Colonic mucosa (tissue), 4 donors: ENCODE measurements around the gene GPR156. TPM values are rescaled to one million over a fixed set of nuclear protein-coding genes. Genes with fewer than 3 reads are reported as not detected.

Experiments
- DNase-seq: peaks from one replicate; pipeline ENCODE4 v3.0.0-alpha.2; 2020
- H3K27ac ChIP-seq: fragments of 200-600 bp; one replicate; pipeline ENCODE4 v1.8.0; 2021
- H3K27me3 ChIP-seq: fragments of 200-600 bp; one replicate; pipeline ENCODE4 v1.8.0; 2021
- H3K36me3 ChIP-seq: fragments of 200-600 bp; one replicate; pipeline ENCODE4 v1.8.0; 2021
- H3K4me1 ChIP-seq: fragments of 200-600 bp; one replicate; pipeline ENCODE4 v1.8.0; 2021; ENCODE audit warnings: mild to moderate bottlenecking
- H3K4me3 ChIP-seq: fragments of 200-600 bp; one replicate; pipeline ENCODE4 v1.8.0; 2021
- H3K9ac ChIP-seq, 2 donors: one replicate each; pipeline ENCODE4 v1.7.0; 2013; ENCODE audit warnings: control low read depth in 2 of 2, low read depth in 2 of 2, low read length in 2 of 2
- H3K9me3 ChIP-seq: fragments of 200-600 bp; one replicate; pipeline ENCODE4 v1.8.0; 2021
- intact Hi-C: fragments of 100-400 bp; cut with DNase I; formaldehyde crosslinking; loops from one replicate; pipeline ENCODE4 v1.14.1; 2022
- total RNA-seq, 2 donors: library from RNA; stranded (reverse); fragmentation: NEBNext Ultra II Directional in 1 of 2; extraction: Animal tissue kit (Norgen Biotek cat#: 25700) in 1 of 2; gene quantifications; one replicate each; pipeline ENCODE4 v1.2.1, GENCODE V29; 2021
- TF ChIP-seq, protein P1 (sequence below): fragments of 200-600 bp; IDR thresholded peaks from one replicate; pipeline ENCODE4 v1.8.0; 2022; ENCODE audit warnings: antibody characterized with exemption, mild to moderate bottlenecking
- donor health status: healthy.
- donor health status: DM: no; HTN: no; CAD: no.
- donor health status: DM: no; HTN: no; CAD: no.

GPR156 gene
- total RNA-seq, 2 donors from 2014 or later = 0.07 TPM; not detected in 1

DNA sequence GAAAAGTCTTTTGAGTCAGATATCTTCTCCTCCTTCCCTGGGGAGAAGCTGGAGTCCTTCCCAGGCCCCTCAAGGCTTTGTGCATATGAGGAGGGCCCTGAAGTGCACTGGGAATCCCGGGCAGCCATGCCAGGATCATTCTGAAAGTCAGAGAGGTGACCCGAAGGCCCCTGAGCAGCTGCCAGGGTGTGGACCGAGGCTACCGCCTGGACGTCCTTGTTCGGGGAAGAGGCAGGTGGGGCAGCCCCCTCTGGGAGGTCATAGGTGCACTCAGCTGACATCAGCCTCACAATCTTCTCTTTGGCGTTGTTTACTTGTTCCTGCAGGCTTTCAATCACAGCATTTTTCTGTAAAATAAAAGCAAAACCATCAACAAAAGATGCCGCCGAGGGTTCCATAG is 117.0 kb downstream of the GPR156 start:
- H3K36me3 ChIP-seq = no peaks in the 10 kb centered on the region
- DNase-seq = no peak
- TF ChIP-seq, protein P1, sequence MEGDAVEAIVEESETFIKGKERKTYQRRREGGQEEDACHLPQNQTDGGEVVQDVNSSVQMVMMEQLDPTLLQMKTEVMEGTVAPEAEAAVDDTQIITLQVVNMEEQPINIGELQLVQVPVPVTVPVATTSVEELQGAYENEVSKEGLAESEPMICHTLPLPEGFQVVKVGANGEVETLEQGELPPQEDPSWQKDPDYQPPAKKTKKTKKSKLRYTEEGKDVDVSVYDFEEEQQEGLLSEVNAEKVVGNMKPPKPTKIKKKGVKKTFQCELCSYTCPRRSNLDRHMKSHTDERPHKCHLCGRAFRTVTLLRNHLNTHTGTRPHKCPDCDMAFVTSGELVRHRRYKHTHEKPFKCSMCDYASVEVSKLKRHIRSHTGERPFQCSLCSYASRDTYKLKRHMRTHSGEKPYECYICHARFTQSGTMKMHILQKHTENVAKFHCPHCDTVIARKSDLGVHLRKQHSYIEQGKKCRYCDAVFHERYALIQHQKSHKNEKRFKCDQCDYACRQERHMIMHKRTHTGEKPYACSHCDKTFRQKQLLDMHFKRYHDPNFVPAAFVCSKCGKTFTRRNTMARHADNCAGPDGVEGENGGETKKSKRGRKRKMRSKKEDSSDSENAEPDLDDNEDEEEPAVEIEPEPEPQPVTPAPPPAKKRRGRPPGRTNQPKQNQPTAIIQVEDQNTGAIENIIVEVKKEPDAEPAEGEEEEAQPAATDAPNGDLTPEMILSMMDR = no peak
- intact Hi-C loops = no loop called here
- no peaks in the 10 kb centered on the region for H3K27me3 ChIP-seq
- no peak overlapping the region for H3K4me3 ChIP-seq
- H3K27ac ChIP-seq = no peak overlapping the region
- no peak overlapping the region for H3K9ac ChIP-seq
- no peaks in the 10 kb centered on the region for H3K4me1 ChIP-seq
- H3K9me3 ChIP-seq = no peaks in the 10 kb centered on the region

DNA sequence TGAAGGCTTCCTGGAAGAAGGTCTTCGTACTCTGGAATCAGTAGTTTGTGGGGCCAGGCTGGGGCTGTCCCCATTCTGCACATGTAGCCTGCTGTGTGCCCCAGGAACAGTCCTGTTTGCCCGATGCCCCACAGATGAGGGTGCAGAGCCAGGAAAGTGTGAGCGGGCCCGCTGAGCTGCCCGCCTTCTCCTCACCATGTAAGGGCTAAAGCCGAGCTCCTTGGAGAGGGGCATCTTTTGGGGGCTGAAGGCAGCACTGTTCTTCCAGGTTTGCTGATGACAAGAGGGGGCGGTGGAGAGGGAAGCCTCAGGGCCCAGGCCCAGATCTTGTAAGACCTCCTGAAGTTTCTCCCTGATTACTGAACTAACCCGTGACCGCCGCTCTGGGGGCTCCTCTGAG is 117.5 kb downstream of the GPR156 start:
- intact Hi-C loops = no loop called here
- Histone ChIP-seq H3K4me3 (no peak overlapping the region), H3K36me3 (no peaks in the 10 kb centered on the region), H3K27ac (no peak overlapping the region), H3K4me1 (no peaks in the 10 kb centered on the region), H3K27me3 (no peaks in the 10 kb centered on the region), H3K9ac (no peak overlapping the region), H3K9me3 (no peaks in the 10 kb centered on the region)
- TF ChIP-seq, protein P1 = no peak
- no peak for DNase-seq

DNA sequence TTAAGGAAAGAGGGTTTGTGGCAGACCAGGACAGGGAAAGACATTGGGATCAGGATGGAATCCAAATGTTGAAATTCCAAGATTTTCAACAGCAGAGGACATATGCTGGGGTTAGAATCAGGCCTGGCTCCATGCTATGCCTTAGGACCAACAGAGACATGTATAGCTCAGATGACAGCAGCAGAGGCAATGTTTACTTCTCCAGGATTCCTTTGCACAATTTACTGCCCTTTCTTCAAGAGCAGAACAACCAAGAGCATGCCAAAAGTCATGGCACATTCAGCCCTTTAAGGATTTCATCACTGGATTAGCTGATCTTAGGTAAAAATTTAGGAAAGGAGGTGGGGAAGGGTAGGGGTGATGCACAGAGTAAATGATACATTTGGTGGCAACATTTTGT is 121.2 kb downstream of the GPR156 start:
- no peaks in the 10 kb centered on the region for H3K27me3 ChIP-seq
- H3K36me3 ChIP-seq = no peaks in the 10 kb centered on the region
- H3K9me3 ChIP-seq = no peaks in the 10 kb centered on the region
- H3K9ac ChIP-seq = no peak overlapping the region
- TF ChIP-seq, protein P1 = no peak
- no peak overlapping the region for H3K4me3 ChIP-seq
- DNase-seq = no peak
- no peaks in the 10 kb centered on the region for H3K4me1 ChIP-seq
- intact Hi-C loops = no loop called here
- no peak overlapping the region for H3K27ac ChIP-seq

DNA sequence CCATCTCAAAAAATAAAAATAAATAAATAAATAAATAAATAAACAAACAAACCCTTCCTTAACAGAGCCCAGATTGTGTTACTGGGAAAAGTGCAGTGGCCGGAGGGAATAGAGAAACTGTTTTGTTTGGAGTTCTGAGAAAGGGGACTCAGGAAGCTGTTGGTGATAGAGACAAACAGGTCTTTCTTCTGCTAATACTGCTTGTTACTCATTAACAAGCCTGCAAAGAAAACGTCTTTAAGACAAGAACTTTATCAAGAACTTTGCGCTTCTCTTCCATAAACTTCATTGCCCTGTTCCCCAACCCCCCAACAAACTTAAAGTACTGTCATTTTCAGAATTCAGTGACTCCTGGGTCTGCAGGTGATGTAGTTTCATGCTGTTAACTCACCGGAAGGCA is 122.0 kb downstream of the GPR156 start:
- no peak overlapping the region for H3K27ac ChIP-seq
- H3K9me3 ChIP-seq = no peaks in the 10 kb centered on the region
- no peaks in the 10 kb centered on the region for H3K4me1 ChIP-seq
- DNase-seq = no peak
- no peaks in the 10 kb centered on the region for H3K36me3 ChIP-seq
- H3K9ac ChIP-seq = no peak overlapping the region
- no peaks in the 10 kb centered on the region for H3K27me3 ChIP-seq
- intact Hi-C loops = no loop called here
- no peak overlapping the region for H3K4me3 ChIP-seq
- TF ChIP-seq, protein P1 = no peak

DNA sequence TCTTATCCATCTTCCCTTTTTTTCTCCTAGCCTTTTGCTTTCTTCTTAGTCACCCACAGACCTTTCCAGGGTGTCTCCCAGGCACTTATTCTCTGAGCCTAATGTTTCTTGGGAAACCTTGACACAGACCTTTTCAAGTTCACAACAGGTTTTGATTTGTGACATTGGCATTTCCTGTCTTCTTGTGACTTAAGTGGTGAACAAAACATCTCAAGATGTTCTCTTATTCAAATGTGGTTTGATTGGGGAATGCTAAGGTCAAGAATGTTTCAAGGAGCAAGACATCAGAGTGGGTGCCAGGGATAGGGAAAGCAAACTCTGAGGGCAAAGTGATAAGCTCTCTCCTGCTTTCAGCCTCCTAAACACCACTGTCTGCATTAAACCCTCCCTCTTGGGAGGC is 122.6 kb downstream of the GPR156 start:
- H3K4me1 ChIP-seq = no peaks in the 10 kb centered on the region
- no peaks in the 10 kb centered on the region for H3K27me3 ChIP-seq
- no peak overlapping the region for H3K9ac ChIP-seq
- no peak overlapping the region for H3K4me3 ChIP-seq
- no peaks in the 10 kb centered on the region for H3K36me3 ChIP-seq
- no peaks in the 10 kb centered on the region for H3K9me3 ChIP-seq
- TF ChIP-seq, protein P1 = no peak
- no peak overlapping the region for H3K27ac ChIP-seq
- DNase-seq = no peak
- intact Hi-C loops = no loop called here

DNA sequence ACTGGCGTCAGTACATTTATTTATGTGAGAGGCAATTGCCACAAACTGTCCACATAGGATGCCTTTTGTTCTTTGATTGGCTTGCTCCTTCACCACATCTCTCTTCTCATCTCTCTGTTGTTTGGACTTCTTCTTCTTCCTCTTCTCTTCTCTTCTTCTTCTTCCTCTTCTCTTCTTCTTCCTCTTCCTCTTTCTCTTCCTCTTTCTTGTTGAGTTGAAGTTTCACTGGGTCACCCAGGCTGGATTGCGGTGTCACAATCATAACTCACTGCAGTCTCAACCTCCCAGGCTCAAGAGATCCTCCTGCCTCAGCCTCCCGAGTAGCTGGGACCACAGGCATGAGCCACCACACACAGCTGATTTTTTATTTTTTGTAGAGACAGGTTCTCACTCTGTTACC is 123.1 kb downstream of the GPR156 start:
- Histone ChIP-seq H3K4me3 (no peak overlapping the region), H3K9me3 (no peaks in the 10 kb centered on the region), H3K4me1 (no peaks in the 10 kb centered on the region), H3K36me3 (no peaks in the 10 kb centered on the region), H3K27ac (no peak overlapping the region), H3K27me3 (no peaks in the 10 kb centered on the region), H3K9ac (no peak overlapping the region)
- TF ChIP-seq, protein P1 = no peak
- intact Hi-C loops = no loop called here
- DNase-seq = no peak
